Measurements from ENCODE around the gene NTRK3.

DNA sequence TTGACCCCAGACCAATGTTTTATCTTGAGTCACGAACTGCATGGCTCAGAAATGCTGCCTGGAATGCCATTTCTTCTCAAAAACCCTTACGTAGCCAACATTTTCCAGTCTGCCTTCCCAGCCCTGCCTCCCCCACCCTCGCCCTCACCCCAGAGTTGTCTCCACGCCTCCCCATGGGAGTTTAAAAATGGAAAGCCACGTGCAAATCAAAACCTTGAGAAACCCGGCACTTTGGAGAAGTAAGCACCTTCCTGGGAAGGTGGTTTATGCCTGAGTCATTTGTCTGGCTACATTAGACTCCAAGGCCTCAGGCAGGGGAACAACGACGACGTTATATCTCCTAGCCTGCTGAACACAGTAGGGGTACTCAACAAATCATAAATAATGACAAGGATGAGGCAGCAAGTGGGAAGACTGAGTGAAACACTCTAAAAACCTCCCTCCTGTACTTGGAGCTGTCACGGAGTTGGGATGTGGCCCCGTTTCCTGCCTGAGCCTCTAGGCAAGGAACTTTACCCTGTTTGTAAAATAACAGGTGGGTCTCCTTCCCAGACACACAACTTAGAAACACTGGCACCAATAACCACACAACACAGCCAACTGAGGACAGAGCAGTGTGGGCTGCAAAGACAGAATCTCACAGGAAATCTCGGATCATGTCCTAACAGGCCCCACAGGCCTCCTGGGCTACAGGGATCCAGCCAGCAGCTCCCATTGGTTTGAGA lies 179.1 kb downstream of the NTRK3 start:
- TF ChIP-seq, protein P1, sequence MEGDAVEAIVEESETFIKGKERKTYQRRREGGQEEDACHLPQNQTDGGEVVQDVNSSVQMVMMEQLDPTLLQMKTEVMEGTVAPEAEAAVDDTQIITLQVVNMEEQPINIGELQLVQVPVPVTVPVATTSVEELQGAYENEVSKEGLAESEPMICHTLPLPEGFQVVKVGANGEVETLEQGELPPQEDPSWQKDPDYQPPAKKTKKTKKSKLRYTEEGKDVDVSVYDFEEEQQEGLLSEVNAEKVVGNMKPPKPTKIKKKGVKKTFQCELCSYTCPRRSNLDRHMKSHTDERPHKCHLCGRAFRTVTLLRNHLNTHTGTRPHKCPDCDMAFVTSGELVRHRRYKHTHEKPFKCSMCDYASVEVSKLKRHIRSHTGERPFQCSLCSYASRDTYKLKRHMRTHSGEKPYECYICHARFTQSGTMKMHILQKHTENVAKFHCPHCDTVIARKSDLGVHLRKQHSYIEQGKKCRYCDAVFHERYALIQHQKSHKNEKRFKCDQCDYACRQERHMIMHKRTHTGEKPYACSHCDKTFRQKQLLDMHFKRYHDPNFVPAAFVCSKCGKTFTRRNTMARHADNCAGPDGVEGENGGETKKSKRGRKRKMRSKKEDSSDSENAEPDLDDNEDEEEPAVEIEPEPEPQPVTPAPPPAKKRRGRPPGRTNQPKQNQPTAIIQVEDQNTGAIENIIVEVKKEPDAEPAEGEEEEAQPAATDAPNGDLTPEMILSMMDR (conservative IDR thresholded peaks at IDR 0.05): no peak
- no peak for TF ChIP-seq EZH2 (IDR thresholded peaks at IDR 0.05; ENCODE audit: low read depth)

Data from PC-9 (cell line).